Placental epithelial cell (primary cell): Measurements from ENCODE around the gene TAS2R40. TPM values are rescaled to one million over a fixed set of nuclear protein-coding genes. Genes with fewer than 3 reads are reported as not detected.

ENCODE experiments used
- small RNA-seq: library from RNA; depleted of rRNA; stranded (forward); fragments of <200 nt; gene quantifications from one replicate; pipeline ENCODE3, GENCODE V24; 2012
- total RNA-seq: library from RNA; depleted of rRNA; stranded (reverse); fragments of >200 nt; gene quantifications from 2 replicates; pipeline ENCODE4 v1.2.3, GENCODE V29; 2012

TAS2R40 gene
- not detected in 2 replicates for total RNA-seq

GRCh38 chr7:143221737-143222136 is at the start of gene TAS2R40:
Gene TAS2R40, plus strand, starts transcription at chr7:143222037. Its CDS starts 42 bp downstream, at chr7:143222079.

GRCh38 chr7:143183024-143183423 is 38.8 kb upstream of the TAS2R40 start, which contains the start of gene TAS2R39:
Gene TAS2R39, plus strand, starts transcription at chr7:143183419. Its CDS starts 0 bp downstream, at chr7:143183419.

GRCh38 chr7:143263266-143264195 is 41.7 kb downstream of the TAS2R40 start, which contains the start of gene GSTK1:
Gene GSTK1, plus strand, starts transcription at chr7:143263441. Its CDS starts 73 bp downstream, at chr7:143263514.

Small RNA genes lying within 50 kb of the gene (small RNA-seq; reads per million reads assigned to genes)
- not detected for gene AC073342.3

Other genes starting within 250 kb of the TAS2R40 start
- gene OR9A2, start 194.9 kb upstream of the TAS2R40 start, total RNA-seq = 1.2 TPM in 1 of 2 replicates, not detected in the other
- gene OR6V1, start 169.7 kb upstream of the TAS2R40 start, total RNA-seq = not detected in 2 replicates
- not detected in 2 replicates for gene PIP, start 90.0 kb upstream of the TAS2R40 start, total RNA-seq
- not detected in 2 replicates for gene TAS2R39, start 38.6 kb upstream of the TAS2R40 start, total RNA-seq
- gene GSTK1, start 41.4 kb downstream of the TAS2R40 start, total RNA-seq = 97.4 and 101 TPM in 2 replicates
- gene TMEM139, start 62.9 kb downstream of the TAS2R40 start, total RNA-seq = 0.39 and 1.7 TPM in 2 replicates
- gene CASP2, start 66.3 kb downstream of the TAS2R40 start, total RNA-seq = 14.9 and 15.0 TPM in 2 replicates
- not detected in 2 replicates for gene CLCN1, start 94.1 kb downstream of the TAS2R40 start, total RNA-seq
- gene FAM131B, start 140.7 kb downstream of the TAS2R40 start, total RNA-seq = 1.4 and 2.0 TPM in 2 replicates
- gene ZYX, start 159.3 kb downstream of the TAS2R40 start, total RNA-seq = 42.8 and 75.5 TPM in 2 replicates
- gene EPHA1, start 186.8 kb downstream of the TAS2R40 start, total RNA-seq = 40.8 and 62.4 TPM in 2 replicates
- not detected in 2 replicates for gene TAS2R60, start 221.4 kb downstream of the TAS2R40 start, total RNA-seq